HG03521 (cell line): ENCODE measurements around the gene XDH.
A peak's percentile ranks its signal among the peaks of the same experiment; 100 is the strongest.

Experiments
- ATAC-seq: cut with Tn5 transposase; IDR thresholded peaks from one replicate; pipeline ENCODE4 v1.9.1; 2021; ENCODE audit warnings: mild to moderate bottlenecking, moderate library complexity; ENCODE audit not compliant: unreplicated experiment

Gene XDH

GRCh38 chr2:31366733-31367132, 47.8 kb downstream of the XDH start:
- ATAC-seq: no peak

DNA sequence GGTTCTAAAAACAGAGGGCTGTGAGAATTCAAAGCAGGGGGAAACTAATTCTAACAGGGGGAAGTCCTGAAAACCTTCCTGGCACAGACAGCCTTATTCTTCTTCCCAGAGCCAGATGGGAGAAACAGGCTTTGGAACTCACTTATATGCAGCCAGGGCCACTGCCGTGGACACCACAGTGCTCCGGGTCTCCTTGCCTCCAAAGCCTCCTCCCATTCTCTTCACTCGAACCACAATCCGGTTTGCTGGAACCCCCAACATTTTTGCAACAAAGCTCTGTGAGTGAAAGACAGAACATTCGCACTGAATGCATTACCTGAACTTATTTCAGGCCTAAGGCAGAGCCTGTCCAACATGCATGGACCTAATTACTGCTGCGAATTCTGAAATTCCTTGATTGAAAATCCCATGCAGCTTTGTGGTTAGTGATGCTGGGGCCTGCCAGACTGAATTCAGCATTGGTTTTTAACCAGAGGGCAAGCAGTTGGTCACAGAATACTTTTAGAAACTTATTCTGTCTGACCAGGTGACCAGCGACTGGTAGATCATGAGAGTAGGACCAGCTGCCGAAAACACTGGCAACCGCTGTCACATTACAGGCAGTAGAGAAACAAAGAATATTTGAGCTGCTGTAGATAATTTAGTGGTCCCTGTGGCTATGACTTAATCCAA, 48.6 kb downstream of the XDH start:
- ATAC-seq: no peak

DNA sequence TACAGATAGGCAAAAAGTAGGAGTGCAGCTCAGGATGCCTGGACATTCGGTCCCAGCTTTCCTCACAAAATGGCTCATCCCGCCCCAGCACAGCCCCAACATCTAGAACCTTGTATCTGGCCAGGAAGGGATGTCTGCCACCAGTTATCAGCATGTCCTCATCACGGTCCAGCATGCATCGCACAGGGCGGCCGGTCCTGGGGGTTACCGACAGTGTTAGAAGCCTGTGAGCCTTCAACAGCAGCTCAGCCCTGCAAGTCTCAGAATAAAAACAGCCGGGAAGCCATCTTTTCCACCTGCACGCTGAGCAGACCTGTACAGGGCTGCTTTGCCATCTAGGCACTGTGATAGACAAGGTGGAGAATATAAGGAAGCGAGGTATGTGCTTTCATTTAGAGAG, 49.2 kb downstream of the XDH start:
- no peak for ATAC-seq

DNA sequence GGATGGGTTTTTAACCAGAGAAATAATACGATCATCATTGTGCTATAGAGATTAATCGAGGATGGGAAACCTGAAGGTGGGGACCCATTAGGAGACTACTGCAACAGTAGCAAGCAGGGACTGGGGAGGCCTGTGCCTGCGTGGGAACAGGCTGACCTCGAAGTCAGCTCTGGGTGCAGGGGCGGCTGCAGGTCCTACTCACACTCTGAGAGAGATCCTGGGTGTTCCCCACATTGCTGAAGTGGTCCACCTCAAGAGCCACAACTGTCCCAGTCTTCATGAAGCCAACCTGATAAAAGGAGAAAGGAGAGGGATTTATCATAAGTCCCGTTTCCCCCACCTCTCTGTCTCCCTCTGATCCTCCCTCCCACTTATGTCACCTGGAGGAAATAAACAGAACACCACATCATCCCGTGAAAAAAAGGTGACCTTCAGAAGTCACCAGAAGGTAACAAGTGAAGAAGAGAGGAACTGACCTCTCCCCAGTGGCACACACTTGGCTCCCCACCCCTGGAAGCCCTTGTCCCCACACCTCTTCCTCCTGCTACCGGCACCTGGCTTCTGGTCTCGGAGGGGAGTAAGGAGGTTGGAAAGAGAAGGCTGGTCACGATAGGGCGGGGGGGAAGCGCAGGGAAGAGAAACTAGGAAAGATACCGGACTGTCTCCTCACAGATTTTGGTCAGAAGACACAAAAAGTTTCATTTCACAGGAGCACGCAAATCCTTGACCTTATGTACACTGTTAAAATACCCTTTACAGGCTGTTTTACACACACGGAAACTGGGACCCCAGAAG, 50.4 kb downstream of the XDH start:
- no peak for ATAC-seq

GRCh38 chr2:31362581-31362980, 52.0 kb downstream of the XDH start:
- no peak for ATAC-seq

- no peak for ATAC-seq
Observed at GRCh38 chr2:31359229-31359628, 55.3 kb downstream of the XDH start.

- ATAC-seq: no peak
Observed at GRCh38 chr2:31354837-31355236, 59.7 kb downstream of the XDH start.

- no peak for ATAC-seq
Observed at GRCh38 chr2:31353179-31353578, 61.4 kb downstream of the XDH start.

DNA sequence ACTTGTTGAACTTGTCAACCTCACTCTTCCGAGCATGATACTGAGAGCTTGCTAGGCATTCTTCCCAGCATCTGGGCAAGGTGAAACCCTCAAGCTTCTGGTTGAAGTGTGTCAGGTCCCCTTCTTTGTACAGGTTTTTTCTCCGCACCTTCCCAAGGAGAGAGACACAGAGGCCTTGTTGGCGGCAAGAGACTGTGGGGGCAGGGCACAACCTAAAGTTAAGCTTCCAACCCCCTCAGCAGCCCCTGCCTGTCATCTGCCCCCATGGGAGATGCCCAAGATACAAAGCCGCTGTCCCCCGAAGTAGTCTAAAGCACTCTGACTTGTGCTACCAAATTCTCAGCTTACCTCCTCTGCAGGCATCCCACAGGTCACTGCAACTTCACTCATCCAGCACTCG, 64.9 kb downstream of the XDH start:
- ATAC-seq: no peak

GRCh38 chr2:31349160-31349559, 65.4 kb downstream of the XDH start:
- ATAC-seq: no peak

DNA sequence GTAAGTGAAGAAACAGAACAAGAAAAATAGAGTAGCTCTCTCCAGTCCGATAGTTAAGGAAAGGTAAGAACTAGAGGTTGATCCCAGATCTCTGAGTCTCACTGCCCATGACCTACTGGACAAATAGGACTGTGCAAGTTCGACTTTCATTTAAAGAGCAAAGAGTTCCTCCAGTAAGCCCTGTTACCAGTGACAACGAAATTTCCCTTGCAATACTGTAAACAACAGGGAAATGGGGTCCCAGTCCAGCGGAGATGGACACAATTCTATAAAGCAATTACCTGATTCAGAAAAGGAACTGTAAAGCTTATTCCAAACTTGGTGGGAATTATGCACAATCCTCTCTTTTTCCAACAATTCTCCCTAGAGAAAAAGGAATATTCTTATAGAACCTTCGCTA, 65.9 kb downstream of the XDH start:
- no peak for ATAC-seq

GRCh38 chr2:31347750-31348149, 66.8 kb downstream of the XDH start:
- ATAC-seq: no peak

- ATAC-seq: no peak
Observed at GRCh38 chr2:31347319-31347718, 67.2 kb downstream of the XDH start.

- ATAC-seq: no peak
Observed at GRCh38 chr2:31344447-31344846, 70.1 kb downstream of the XDH start.

DNA sequence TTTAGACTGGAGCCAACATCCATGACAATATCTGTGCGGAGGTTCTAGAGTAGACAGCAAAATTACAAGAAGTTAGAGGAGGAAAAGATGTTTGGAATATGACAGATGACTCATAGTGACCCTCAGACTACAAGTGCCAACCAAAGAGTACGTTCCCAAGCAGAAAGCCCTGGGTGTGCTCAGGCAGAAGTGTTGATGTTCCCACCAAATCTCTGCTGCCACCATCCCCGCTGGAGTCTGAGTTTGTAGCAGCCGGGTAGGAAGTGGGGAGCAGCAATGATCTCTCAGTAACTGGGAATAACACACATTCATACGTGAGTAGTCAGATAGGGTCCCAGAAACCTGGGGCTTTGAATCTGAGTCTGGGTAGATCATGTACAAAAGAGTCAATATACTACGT, 73.2 kb downstream of the XDH start:
- no peak for ATAC-seq

DNA sequence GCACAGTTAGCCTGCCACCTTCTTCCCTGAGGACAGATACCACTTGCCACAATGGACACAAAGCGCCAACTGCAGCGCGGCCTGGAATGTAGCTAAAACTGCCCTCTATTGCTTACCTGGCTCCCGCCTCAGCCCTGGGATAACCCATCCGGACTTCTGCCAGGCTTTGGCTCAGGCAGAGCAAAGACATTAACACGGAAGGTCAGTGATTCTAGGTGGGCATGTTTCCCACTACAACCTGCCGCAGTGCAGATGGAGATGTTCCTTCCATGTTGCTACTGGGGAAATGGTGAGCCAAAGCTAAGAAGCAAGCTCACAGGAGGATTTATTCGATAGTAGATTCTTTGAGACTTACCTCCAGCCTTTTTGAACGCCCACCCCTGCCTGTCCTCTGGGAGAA, 74.8 kb downstream of the XDH start:
- no peak for ATAC-seq

- no peak for ATAC-seq
Observed at GRCh38 chr2:31337860-31338259, 76.7 kb downstream of the XDH start.

GRCh38 chr2:31337197-31337596, 77.3 kb downstream of the XDH start:
- no peak for ATAC-seq

DNA sequence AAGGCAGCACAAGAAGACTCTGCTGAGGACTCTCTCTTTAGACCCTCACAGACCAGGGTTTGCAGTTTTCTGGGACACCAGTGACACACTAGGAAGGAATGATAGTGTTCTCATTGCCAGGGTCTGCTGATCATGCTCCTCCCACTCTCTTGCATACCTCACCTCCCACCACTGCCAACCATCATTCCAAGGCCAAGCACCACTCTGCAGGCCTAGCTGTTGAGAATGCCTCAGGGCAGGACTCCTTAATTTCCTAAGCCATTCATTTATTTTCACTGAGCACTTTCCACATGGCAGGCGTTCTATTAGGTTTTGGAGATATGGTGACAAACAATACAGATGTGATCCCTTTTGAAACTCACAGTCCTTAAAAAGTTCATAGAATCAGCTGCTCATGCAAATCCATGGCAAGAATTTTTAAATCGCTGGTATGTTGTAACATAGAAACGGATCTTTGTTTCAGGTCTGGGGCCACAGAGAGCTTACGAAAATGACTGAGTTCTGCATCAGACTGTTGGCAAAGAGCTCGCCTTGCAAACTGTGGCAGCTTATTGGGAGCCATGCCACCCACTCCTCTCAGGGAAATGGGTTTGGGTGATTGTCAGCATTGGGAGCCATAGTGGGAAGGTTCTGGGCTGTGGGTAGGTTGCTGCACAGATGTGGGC, 78.5 kb downstream of the XDH start:
- no peak for ATAC-seq

DNA sequence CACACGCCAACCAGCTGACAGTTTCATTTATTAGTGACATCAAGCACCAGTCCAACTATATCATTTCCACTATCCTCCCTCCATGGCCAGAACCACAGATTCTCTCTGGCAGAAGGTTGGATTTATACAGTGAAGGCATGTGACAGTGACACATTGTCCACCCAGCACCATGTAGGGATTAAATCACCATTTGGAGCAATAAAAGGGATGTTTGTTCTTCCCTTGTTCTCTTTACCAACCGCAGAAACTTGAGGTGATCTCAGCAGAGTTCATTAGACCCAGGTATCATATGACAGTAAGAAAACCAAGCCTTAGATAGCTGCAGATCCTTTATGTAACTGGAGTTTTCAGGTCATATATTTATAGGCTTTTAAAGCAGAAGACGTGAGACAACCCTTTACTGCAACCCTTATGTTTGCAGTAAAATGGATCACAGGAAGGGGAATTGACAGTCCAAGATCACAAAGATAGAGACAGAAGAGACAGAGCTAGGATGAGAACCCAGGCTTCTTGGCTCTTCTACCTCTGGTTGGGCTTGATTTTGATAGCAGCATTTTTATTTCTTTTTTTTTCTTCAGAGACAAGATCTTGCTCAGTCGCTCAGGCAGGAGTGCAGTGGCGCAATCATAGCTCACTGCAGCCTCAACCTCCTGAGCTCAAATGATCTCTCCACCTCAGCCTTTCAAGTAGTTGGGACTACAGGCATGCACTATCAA, 80.1 kb downstream of the XDH start:
- ATAC-seq: no peak

DNA sequence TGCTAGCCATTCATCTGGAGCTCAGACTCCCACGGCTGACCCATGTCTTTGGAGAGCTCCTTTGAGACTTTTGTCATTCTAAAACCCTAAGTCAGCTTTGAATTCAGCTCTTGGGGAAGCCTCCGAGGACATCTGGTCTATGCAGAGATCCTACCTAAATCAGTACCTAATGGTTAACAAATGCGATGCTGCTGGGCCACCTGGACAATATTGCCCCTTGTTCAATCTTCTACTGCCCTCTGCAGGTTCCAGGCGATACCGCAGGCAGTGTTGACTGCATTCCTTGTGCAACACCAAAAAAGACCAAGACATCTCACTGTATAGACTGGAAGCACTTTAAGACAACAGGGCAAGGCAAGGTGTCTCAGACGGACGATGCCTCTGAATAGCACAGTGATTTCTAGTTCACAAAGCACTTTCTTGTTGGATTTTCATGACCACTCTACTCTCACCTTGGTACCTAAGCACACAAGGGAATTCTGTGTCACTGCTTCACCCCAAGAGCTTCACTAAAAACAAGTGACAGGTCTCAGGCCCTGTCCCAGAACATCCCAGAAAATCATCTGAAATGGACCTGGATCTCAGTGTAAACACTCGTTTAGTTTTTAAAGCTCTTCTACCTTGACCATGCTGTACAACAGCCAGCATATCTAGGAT, 80.9 kb downstream of the XDH start:
- peak; percentile 85 for ATAC-seq
